Spleen (tissue), 7 donors: ENCODE data around the gene KRTAP9-6.

Source experiments
- CTCF ChIP-seq, 11 experiments: fragments of 200-600 bp in 7 of 11; fragments of 450-650 bp in 4 of 11; sonication (generic) in 4 of 11; IDR thresholded peaks in 8 of 11; conservative IDR thresholded peaks in 3 of 11; 1 replicate in 7 of 11; 2 replicates in 4 of 11; pipeline versions ENCODE4 v1.4.0 to v1.8.0; 2016 to 2021; ENCODE audit warnings: antibody characterized with exemption in 11 of 11, inconsistent platforms in 4 of 11, mild to moderate bottlenecking in 1 of 11
- POLR2A ChIP-seq, 3 donors: fragments of 450-650 bp; IDR thresholded peaks; one replicate each; pipeline ENCODE4 v1.5.1; 2017; ENCODE audit warnings: antibody characterized with exemption in 3 of 3, mild to moderate bottlenecking in 1 of 3
- POLR2AphosphoS5 ChIP-seq, 3 donors: sonication (generic); formaldehyde crosslinking; IDR thresholded peaks; one replicate each; pipeline ENCODE4 v1.5.1; 2017; ENCODE audit warnings: antibody characterized with exemption in 3 of 3
- donor health status: DM: no; HTN: no; CAD: no; lungs with moderate emphysema.
- donor health status: DM: no; HTN: no; CAD: no.
- donor health status: DM: no; HTN: no; CAD: no.

- TF ChIP-seq CTCF (IDR thresholded peaks at IDR 0.05 in 8 of 11, conservative IDR thresholded peaks at IDR 0.05 in 3 of 11) (no peak), POLR2AphosphoS5 (IDR thresholded peaks at IDR 0.05) (no peak), POLR2A (IDR thresholded peaks at IDR 0.05) (no peak)
Observed at GRCh38 chr17:41254861-41255260, 10.3 kb upstream of the KRTAP9-6 start.
